WERI-Rb-1 (cell line): Measurements from ENCODE around the gene CFAP99.

Experiments
- DNase-seq: peaks from one replicate; pipeline ENCODE4 v3.0.0-alpha.2; 2020
- H3K27ac ChIP-seq: fragments of 250-450 bp; sonication (Bioruptor Pico); 2 replicates; pipeline ENCODE4 v1.5.1; 2020; ENCODE audit warnings: mild to moderate bottlenecking, moderate library complexity
- H3K27me3 ChIP-seq: fragments of 250-450 bp; sonication (Bioruptor Pico); 2 replicates; pipeline ENCODE4 v1.5.1; 2021; ENCODE audit warnings: mild to moderate bottlenecking, low read depth, moderate library complexity; ENCODE audit not compliant: insufficient read depth, severe bottlenecking
- H3K36me3 ChIP-seq: fragments of 250-450 bp; sonication (Bioruptor Pico); 2 replicates; pipeline ENCODE4 v1.5.1; 2020; ENCODE audit warnings: mild to moderate bottlenecking, moderate library complexity
- H3K4me3 ChIP-seq: 2 replicates; pipeline ENCODE4 v1.5.1; 2011; ENCODE audit warnings: low read depth, mild to moderate bottlenecking, control low read depth, low read length
- H3K9me3 ChIP-seq: fragments of 250-450 bp; sonication (Bioruptor Pico); 2 replicates; pipeline ENCODE4 v1.5.1; 2021; ENCODE audit warnings: mild to moderate bottlenecking, moderate library complexity; ENCODE audit not compliant: severe bottlenecking
- TF ChIP-seq, protein P1 (sequence below): IDR thresholded peaks from 2 replicates; pipeline ENCODE4 v1.5.1; 2011; ENCODE audit warnings: low read depth, mild to moderate bottlenecking, control low read depth, inconsistent platforms, low read length

CFAP99 gene

GRCh38 chr4:2494992-2495391 lies 76.2 kb downstream of the CFAP99 start:
- H3K27ac ChIP-seq, result no peak overlapping the region
- H3K9me3 ChIP-seq, result no peaks in the 10 kb centered on the region
- no peak for DNase-seq
- H3K36me3 ChIP-seq, result peaks cover 96% of the 10 kb centered on the region
- TF ChIP-seq, protein P1, sequence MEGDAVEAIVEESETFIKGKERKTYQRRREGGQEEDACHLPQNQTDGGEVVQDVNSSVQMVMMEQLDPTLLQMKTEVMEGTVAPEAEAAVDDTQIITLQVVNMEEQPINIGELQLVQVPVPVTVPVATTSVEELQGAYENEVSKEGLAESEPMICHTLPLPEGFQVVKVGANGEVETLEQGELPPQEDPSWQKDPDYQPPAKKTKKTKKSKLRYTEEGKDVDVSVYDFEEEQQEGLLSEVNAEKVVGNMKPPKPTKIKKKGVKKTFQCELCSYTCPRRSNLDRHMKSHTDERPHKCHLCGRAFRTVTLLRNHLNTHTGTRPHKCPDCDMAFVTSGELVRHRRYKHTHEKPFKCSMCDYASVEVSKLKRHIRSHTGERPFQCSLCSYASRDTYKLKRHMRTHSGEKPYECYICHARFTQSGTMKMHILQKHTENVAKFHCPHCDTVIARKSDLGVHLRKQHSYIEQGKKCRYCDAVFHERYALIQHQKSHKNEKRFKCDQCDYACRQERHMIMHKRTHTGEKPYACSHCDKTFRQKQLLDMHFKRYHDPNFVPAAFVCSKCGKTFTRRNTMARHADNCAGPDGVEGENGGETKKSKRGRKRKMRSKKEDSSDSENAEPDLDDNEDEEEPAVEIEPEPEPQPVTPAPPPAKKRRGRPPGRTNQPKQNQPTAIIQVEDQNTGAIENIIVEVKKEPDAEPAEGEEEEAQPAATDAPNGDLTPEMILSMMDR, result no peak
- H3K27me3 ChIP-seq, result no peaks in the 10 kb centered on the region
- H3K4me3 ChIP-seq, result no peak overlapping the region

- DNase-seq, result no peak
- TF ChIP-seq, protein P1, result no peak
- H3K36me3 ChIP-seq, result peaks cover 96% of the 10 kb centered on the region
- no peak overlapping the region for H3K4me3 ChIP-seq
- H3K27me3 ChIP-seq, result no peaks in the 10 kb centered on the region
- H3K27ac ChIP-seq, result no peak overlapping the region
- H3K9me3 ChIP-seq, result no peaks in the 10 kb centered on the region
Measured at GRCh38 chr4:2497324-2497723, 78.6 kb downstream of the CFAP99 start.

GRCh38 chr4:2497931-2498330 lies 79.2 kb downstream of the CFAP99 start:
- Histone ChIP-seq H3K27ac (no peak overlapping the region), H3K9me3 (no peaks in the 10 kb centered on the region), H3K4me3 (no peak overlapping the region), H3K27me3 (no peaks in the 10 kb centered on the region), H3K36me3 (peaks cover 93% of the 10 kb centered on the region)
- TF ChIP-seq, protein P1, result no peak
- DNase-seq, result no peak

DNA sequence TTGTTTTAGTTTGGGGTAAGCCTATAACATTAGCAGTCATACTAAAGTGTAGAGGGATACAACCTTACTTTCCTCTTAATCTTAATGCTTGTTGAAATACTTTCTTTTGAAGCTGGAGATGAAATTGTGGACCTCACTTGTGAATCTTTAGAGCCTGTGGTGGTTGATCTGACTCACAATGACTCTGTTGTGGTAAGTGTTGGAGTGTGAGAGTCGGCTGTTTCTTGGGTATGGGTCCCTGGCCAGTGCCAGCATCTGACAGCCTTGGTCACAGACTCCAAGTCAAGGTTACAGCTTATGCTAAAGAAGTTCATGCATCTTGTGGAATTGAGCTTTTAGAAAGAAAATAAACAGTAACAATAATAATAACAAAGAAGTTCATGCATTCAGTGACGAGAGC lies 81.8 kb downstream of the CFAP99 start:
- Histone ChIP-seq H3K27ac (no peak overlapping the region), H3K9me3 (no peaks in the 10 kb centered on the region), H3K36me3 (peaks cover 90% of the 10 kb centered on the region), H3K27me3 (no peaks in the 10 kb centered on the region), H3K4me3 (no peak overlapping the region)
- TF ChIP-seq, protein P1, result no peak
- no peak for DNase-seq

DNA sequence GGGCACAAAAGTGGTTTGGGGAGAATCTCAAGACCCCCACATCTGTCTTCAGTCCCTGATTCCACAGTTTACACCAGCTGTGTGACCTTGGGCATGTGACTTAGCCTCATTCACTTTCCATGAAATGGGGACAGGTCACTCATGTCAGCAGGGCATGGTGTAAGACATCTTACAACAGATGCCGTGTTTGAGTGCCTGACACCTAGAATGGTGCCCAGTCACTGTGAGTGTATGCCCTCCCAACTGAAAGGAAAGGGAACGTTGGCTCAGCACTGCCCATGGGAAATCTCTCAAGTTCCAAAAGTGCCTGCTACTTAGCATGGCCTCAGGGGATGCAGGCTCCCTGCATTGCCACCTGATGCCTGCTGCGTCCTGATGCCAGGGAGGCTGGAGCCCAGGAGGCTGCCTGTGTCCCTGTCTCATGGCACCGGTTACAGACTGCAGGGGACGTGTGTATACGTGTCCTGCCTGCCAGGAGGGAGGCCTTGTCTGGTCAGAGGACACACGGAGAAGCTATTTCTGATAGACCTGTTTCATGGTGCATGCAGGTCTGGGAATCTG lies 82.4 kb downstream of the CFAP99 start:
- Histone ChIP-seq H3K27me3 (no peaks in the 10 kb centered on the region), H3K36me3 (peaks cover 89% of the 10 kb centered on the region), H3K4me3 (no peak overlapping the region), H3K9me3 (no peaks in the 10 kb centered on the region), H3K27ac (no peak overlapping the region)
- DNase-seq, result no peak
- TF ChIP-seq, protein P1, result no peak

- H3K9me3 ChIP-seq, result no peaks in the 10 kb centered on the region
- TF ChIP-seq, protein P1, result no peak
- no peak overlapping the region for H3K27ac ChIP-seq
- no peak for DNase-seq
- H3K36me3 ChIP-seq, result peaks cover 84% of the 10 kb centered on the region
- no peak overlapping the region for H3K4me3 ChIP-seq
- no peaks in the 10 kb centered on the region for H3K27me3 ChIP-seq
Measured at GRCh38 chr4:2503809-2504208, 85.1 kb downstream of the CFAP99 start.
